Ovary (tissue), 9 donors: Measurements from ENCODE around the gene SNCG. TPM values are rescaled to one million over a fixed set of nuclear protein-coding genes. Genes with fewer than 3 reads are reported as not detected.
A peak's percentile ranks its signal among the peaks of the same experiment; 100 is the strongest.

Experiments
- DNase-seq, 5 donors: peaks; one replicate each; pipeline ENCODE4 v3.0.0-alpha.2; 2019 to 2020
- H3K27ac ChIP-seq, 2 donors: fragments of 200-600 bp; one replicate each; pipeline versions ENCODE4 v1.5.1 to v1.8.0; 2019 to 2022
- H3K27me3 ChIP-seq: fragments of 200-600 bp; one replicate; pipeline ENCODE4 v1.8.0; 2022
- H3K36me3 ChIP-seq: fragments of 200-600 bp; sonication (generic); one replicate; pipeline ENCODE4 v1.5.1; 2019
- H3K4me1 ChIP-seq: one replicate; pipeline ENCODE4 v1.8.1; 2013; ENCODE audit warnings: mild to moderate bottlenecking, moderate library complexity; ENCODE audit not compliant: insufficient read depth
- H3K4me3 ChIP-seq: fragments of 200-600 bp; sonication (generic); one replicate; pipeline ENCODE4 v1.5.1; 2017
- H3K9me3 ChIP-seq, 2 donors: fragments of 200-600 bp in 1 of 2; sonication (generic) in 1 of 2; one replicate each; pipeline versions ENCODE4 v1.5.1 to v1.8.1; 2013 to 2019; ENCODE audit warnings: mild to moderate bottlenecking in 1 of 2, moderate library complexity in 1 of 2
- CTCF ChIP-seq, 3 donors: fragments of 450-650 bp in 2 of 3; fragments of 200-600 bp in 1 of 3; IDR thresholded peaks; one replicate each; pipeline versions ENCODE4 v1.5.1 to v1.8.0; 2016 to 2022; ENCODE audit warnings: antibody characterized with exemption in 3 of 3, mild to moderate bottlenecking in 1 of 3
- EP300 ChIP-seq: sonication (generic); formaldehyde crosslinking; IDR thresholded peaks from one replicate; pipeline ENCODE4 v1.6.1; 2017; ENCODE audit warnings: antibody characterized with exemption
- POLR2A ChIP-seq: fragments of 450-650 bp; IDR thresholded peaks from one replicate; pipeline ENCODE4 v1.6.1; 2017; ENCODE audit warnings: antibody characterized with exemption, mild to moderate bottlenecking, moderate library complexity
- WGBS, 3 donors: extraction: QIAGEN DNeasy Blood & Tissue Kit in 1 of 3; methylation state at CpG; one replicate each; pipeline versions ENCODE4 v1.1.5 to v1.1.7; 2013 to 2017; 5-methylcytosine and 5-hydroxymethylcytosine counted together
- intact Hi-C, 4 donors: fragments of 100-400 bp; cut with DNase I; formaldehyde crosslinking; loops; one replicate each; pipeline versions ENCODE4 v1.11.0 to v1.15.1; 2022 to 2023
- polyA plus RNA-seq, 2 donors: library from polyadenylated mRNA; stranded (reverse); fragments of 200-250 nt in 1 of 2; fragments of 350-450 nt in 1 of 2; fragmentation: Illumina TruSeq in 1 of 2; extraction: RNeasy Lipid Tissue Mini Kit (QIAGEN cat#74804) in 1 of 2; gene quantifications; one replicate each; pipeline ENCODE4 v1.2.3, GENCODE V29; 2013 to 2014
- total RNA-seq, 7 donors: library from RNA; depleted of rRNA in 2 of 7; stranded (reverse); fragments of >200 nt in 2 of 7; fragmentation: NEBNext Ultra II Directional in 3 of 7; extraction: Animal tissue kit (Norgen Biotek cat#: 25700) in 3 of 7; gene quantifications; one replicate each; pipeline versions ENCODE4 v1.1.0 to v1.2.4, GENCODE V29; 2016 to 2023
- donor health status: DM: no; HTN: no; CAD: no; lungs with moderate emphysema.
- donor health status: DM: no; HTN: no; CAD: no.
- donor health status: Bipolar disorder and iron deficiency.
- donor health status: DM: yes; HTN: yes; CAD: no.
- donor health status: DM: no; HTN: no; CAD: no.
- donor health status: DM: yes; HTN: yes; CAD: no.

The SNCG gene
- total and polyA plus RNA-seq, 9 donors = 13.7 to 76.1 (median 41.9) TPM

GRCh38 chr10:86940677-86941076 lies 17.7 kb upstream of the SNCG start:
- Histone ChIP-seq H3K27me3 (no peaks in the 10 kb centered on the region), H3K27ac (no peak overlapping the region), H3K4me1 (peaks cover 12% of the 10 kb centered on the region), H3K9me3 (no peaks in the 10 kb centered on the region), H3K4me3 (no peak overlapping the region), H3K36me3 (no peaks in the 10 kb centered on the region)
- intact Hi-C loops = no loop called here
- no peak for DNase-seq
- 85 to 88% (median 85%) methylated on average over 6 of the region's 6 CpGs for WGBS, 3 donors
- TF ChIP-seq EP300 (no peak), POLR2A (no peak), CTCF (IDR thresholded peaks at IDR 0.05) (no peak)

GRCh38 chr10:86941426-86941825 lies 17.0 kb upstream of the SNCG start:
- H3K9me3 ChIP-seq = no peaks in the 10 kb centered on the region
- H3K27me3 ChIP-seq = no peaks in the 10 kb centered on the region
- 86 to 89% (median 88%) methylated on average over 2 of the region's 2 CpGs for WGBS, 3 donors
- H3K4me1 ChIP-seq = peaks cover 14% of the 10 kb centered on the region
- H3K27ac ChIP-seq = no peak overlapping the region
- DNase-seq = no peak
- no peak for TF ChIP-seq CTCF (IDR thresholded peaks at IDR 0.05)
- no peak for TF ChIP-seq EP300
- no peak for TF ChIP-seq POLR2A
- no peaks in the 10 kb centered on the region for H3K36me3 ChIP-seq
- intact Hi-C loops = no loop called here
- no peak overlapping the region for H3K4me3 ChIP-seq

- Histone ChIP-seq H3K4me1 (peaks cover 12% of the 10 kb centered on the region), H3K27ac (no peak overlapping the region), H3K9me3 (no peaks in the 10 kb centered on the region), H3K36me3 (no peaks in the 10 kb centered on the region), H3K4me3 (no peak overlapping the region), H3K27me3 (no peaks in the 10 kb centered on the region)
- DNase-seq = peak in 1 of 5 donors; percentile 37
- TF ChIP-seq EP300 = no peak
- 90 to 94% (median 92%) methylated on average over 14 of the region's 14 CpGs for WGBS, 3 donors
- intact Hi-C loops = loop anchor here in 1 of 4 donors (1.0 kb wide), 1 partner anchor 21 kb away; no protein-coding TSS in a partner anchor
Observed at GRCh38 chr10:86941991-86942421, 16.4 kb upstream of the SNCG start.

- intact Hi-C loops = loop anchor here in 1 of 4 donors (1.0 kb wide), 1 partner anchor 21 kb away; no protein-coding TSS in a partner anchor
- H3K9me3 ChIP-seq = no peaks in the 10 kb centered on the region
- H3K36me3 ChIP-seq = no peaks in the 10 kb centered on the region
- WGBS, 3 donors = 50 to 76% (median 58%) methylated on average over 86 to 94 of the region's 94 CpGs
- H3K27ac ChIP-seq = no peak overlapping the region
- peak in 2 of 5 donors; percentile 46 to 57 for DNase-seq
- no peak overlapping the region for H3K4me3 ChIP-seq
- TF ChIP-seq EP300 (no peak), POLR2A (no peak), CTCF (IDR thresholded peaks at IDR 0.05) (no peak)
- H3K4me1 ChIP-seq = peaks cover 12% of the 10 kb centered on the region
- H3K27me3 ChIP-seq = no peaks in the 10 kb centered on the region
Observed at GRCh38 chr10:86942441-86943315, 15.7 kb upstream of the SNCG start.
